H1 (cell line): ENCODE data around the gene ADRM1. TPM values are rescaled to one million over a fixed set of nuclear protein-coding genes. Genes with fewer than 3 reads are reported as not detected.

Experiments
- CBX5 ChIP-seq: fragments of 300-800, 300-1000 bp; sonication (generic); IDR thresholded peaks from 2 replicates; pipeline ENCODE4 v1.7.1; 2016; ENCODE audit warnings: antibody characterized with exemption, low read length, low read depth
- polyA plus RNA-seq, 7 experiments: library from polyadenylated mRNA; depleted of rRNA in 3 of 7; stranded (reverse) in 5 of 7; unstranded in 2 of 7; fragments of >200 nt in 5 of 7; fragments of 200-250 nt in 2 of 7; gene quantifications; 1 replicate in 5 of 7; 2 replicates in 1 of 7; 4 replicates in 1 of 7; pipeline versions ENCODE4 v1.2.1 to v1.2.3, GENCODE V29; 2011 to 2013; ENCODE audit warnings: missing spikeins in 2 of 7, mixed read lengths in 2 of 7
- total RNA-seq: library from RNA; stranded (reverse); fragmentation: NEBNext Ultra II Directional; extraction: Animal tissue kit (Norgen Biotek cat#: 25700); gene quantifications from 2 replicates; pipeline ENCODE4 v1.2.1, GENCODE V29; 2021

Gene ADRM1
- total and polyA plus RNA-seq, 2 of the 8 experiments (the other 6 are each of a cell fraction or from before 2014, with no cell fraction given) = 126 to 214 TPM

- no peak for TF ChIP-seq CBX5
- TF ChIP-seq, all 59 proteins: peak for 0
Observed at GRCh38 chr20:62298577-62299249, 4.1 kb upstream of the ADRM1 start (continued).
